GM12878 (cell line): Measurements from ENCODE around the gene SMU1. TPM values are rescaled to one million over a fixed set of nuclear protein-coding genes. Genes with fewer than 3 reads are reported as not detected.

ENCODE experiments used
- ATAC-seq: fragments of 200-7000 bp; cut with Tn5 transposase; 3 replicates; pipeline ENCODE4 v1.9.1; 2020; ENCODE audit warnings: mild to moderate bottlenecking, moderate library complexity
- BruUV-seq: library from RNA; stranded (reverse); fragments of 400-500 nt; replicated peaks from 2 replicates; lab custom pipeline; 2021; lab: Mats Ljungman, UMichigan
- CTCF ChIA-PET: fragments of 300-600 bp; sonication (Branson Sonifier 250); formaldehyde crosslinking; extraction: SDS; loops from one replicate; lab custom pipeline; 2021; ENCODE audit warnings: inconsistent platforms; lab: Yijun Ruan, JAX
- POLR2A ChIA-PET: fragments of 350-600 bp; formaldehyde crosslinking; extraction: SDS; loops from one replicate; lab custom pipeline; 2021; ENCODE audit warnings: inconsistent platforms; lab: Charles Lee
- RAD21 ChIA-PET: fragments of 300-600 bp; sonication (Branson Sonifier 250); formaldehyde crosslinking; loops from one replicate; lab custom pipeline; 2023; ENCODE audit warnings: antibody characterized with exemption; ENCODE audit not compliant: unreplicated experiment; lab: Charles Lee
- SMC1A ChIA-PET: fragments of 300-600 bp; sonication (Branson Sonifier 250); formaldehyde crosslinking; loops from one replicate; lab custom pipeline; 2023; ENCODE audit not compliant: unreplicated experiment, uncharacterized antibody; lab: Charles Lee
- DNase-seq: peaks from one replicate; pipeline ENCODE4 v3.0.0-alpha.2; 2011; ENCODE audit warnings: low read depth, low spot score
- FAIRE-seq: peaks from 3 replicates; lab custom pipeline; 2011; peaks lifted over from hg19 to GRCh38; lab: Jason Lieb, UNC
- H2AFZ ChIP-seq: 2 replicates; pipeline ENCODE4 v1.6.0; 2011; ENCODE audit warnings: low read depth, low read length, control low read depth; ENCODE audit not compliant: control insufficient read depth
- H3K27ac ChIP-seq: 2 replicates; pipeline ENCODE4 v1.5.1; 2011; ENCODE audit warnings: control low read depth; ENCODE audit not compliant: control insufficient read depth, insufficient read depth
- H3K27me3 ChIP-seq, 2 experiments: replicated peaks in 1 of 2; 2 replicates each; pipeline versions ENCODE4 v1.6.0 to v1.6.1; 2011; ENCODE audit warnings: low read length in 1 of 2; ENCODE audit not compliant: control insufficient read depth in 2 of 2, insufficient read depth in 2 of 2
- H3K36me3 ChIP-seq, 2 experiments: 2 replicates each; pipeline ENCODE4 v1.5.1; 2011; ENCODE audit warnings: low read length in 1 of 2; ENCODE audit not compliant: control insufficient read depth in 2 of 2, insufficient read depth in 2 of 2
- H3K4me1 ChIP-seq: 2 replicates; pipeline ENCODE4 v1.6.1; 2011; ENCODE audit warnings: mild to moderate bottlenecking, low read length, moderate library complexity, mixed read lengths; ENCODE audit not compliant: control insufficient read depth, insufficient read depth
- H3K4me2 ChIP-seq: 2 replicates; pipeline ENCODE4 v1.6.0; 2011; ENCODE audit warnings: control low read depth; ENCODE audit not compliant: control insufficient read depth, insufficient read depth
- H3K4me3 ChIP-seq: fragments of 200-600 bp; sonication (generic); 2 replicates; pipeline ENCODE4 v1.5.1; 2016
- H3K79me2 ChIP-seq: 2 replicates; pipeline ENCODE4 v1.6.0; 2011; ENCODE audit warnings: low read length; ENCODE audit not compliant: control insufficient read depth, insufficient read depth
- H3K9ac ChIP-seq: 2 replicates; pipeline ENCODE4 v1.8.0; 2011; ENCODE audit warnings: low read length, control low read depth, mixed read lengths; ENCODE audit not compliant: control insufficient read depth, insufficient read depth
- H3K9me3 ChIP-seq: replicated peaks from 3 replicates; pipeline ENCODE4 v1.5.1; 2011; ENCODE audit warnings: mild to moderate bottlenecking, low read length; ENCODE audit not compliant: control insufficient read depth, insufficient read depth
- H4K20me1 ChIP-seq: 2 replicates; pipeline ENCODE4 v1.6.0; 2011; ENCODE audit not compliant: control insufficient read depth, insufficient read depth
- ASH2L ChIP-seq: fragments of 300-600, 200-600 bp; sonication (generic); IDR thresholded peaks from 2 replicates; pipeline ENCODE4 v1.6.1; 2017; ENCODE audit warnings: low read depth, mild to moderate bottlenecking, borderline replicate concordance
- HDAC6 ChIP-seq: fragments of 200-600 bp; sonication (generic); IDR thresholded peaks from one replicate; pipeline ENCODE4 v1.8.0; 2017; ENCODE audit warnings: antibody characterized with exemption; ENCODE audit not compliant: unreplicated experiment
- KAT2A ChIP-seq: conservative IDR thresholded peaks from 2 replicates; pipeline ENCODE4 v1.6.1; 2011; ENCODE audit warnings: low read depth, low read length; ENCODE audit not compliant: control insufficient read depth
- NR2C2 ChIP-seq: IDR thresholded peaks from 2 replicates; pipeline ENCODE4 v1.6.1; 2011; ENCODE audit warnings: borderline replicate concordance, low read depth; ENCODE audit not compliant: control insufficient read depth, insufficient read length
- POLR2AphosphoS5 ChIP-seq: IDR thresholded peaks from 2 replicates; pipeline ENCODE4 v1.6.1; 2011; ENCODE audit warnings: mild to moderate bottlenecking, low read length, inconsistent platforms
- SIX5 ChIP-seq: IDR thresholded peaks from 2 replicates; pipeline ENCODE4 v1.6.1; 2011; ENCODE audit warnings: mild to moderate bottlenecking, low read depth, low read length, moderate library complexity; ENCODE audit not compliant: severe bottlenecking
- TCF3 ChIP-seq: IDR thresholded peaks from 2 replicates; pipeline ENCODE4 v1.6.1; 2012; ENCODE audit warnings: low read depth, mild to moderate bottlenecking, low read length, borderline replicate concordance; ENCODE audit not compliant: insufficient read depth
- ZBTB11 ChIP-seq: fragments of 450-650 bp; formaldehyde crosslinking; IDR thresholded peaks from 2 replicates; pipeline ENCODE4 v1.5.0; 2022; ENCODE audit warnings: mild to moderate bottlenecking, missing genetic modification characterization
- WGBS: methylation state at CpG from one replicate; pipeline ENCODE4 v1.1.6; 2016; ENCODE audit warnings: low lambda C conversion rate; ENCODE audit not compliant: insufficient replicate concordance, insufficient coverage; ENCODE audit errors: missing lambda C conversion rate; 5-methylcytosine and 5-hydroxymethylcytosine counted together
- in situ Hi-C: fragments of 300-500 bp; cut with MboI; formaldehyde crosslinking; loops from 9 replicates; pipeline ENCODE4 v1.14.3; 2018; ENCODE audit warnings: mixed read lengths
- intact Hi-C: fragments of 100-400 bp; cut with micrococcal nuclease; formaldehyde crosslinking; loops from one replicate; pipeline ENCODE4 v1.14.2; 2022; ENCODE audit not compliant: unreplicated experiment
- polyA plus RNA-seq, 11 experiments: library from polyadenylated mRNA; depleted of rRNA in 4 of 11; unstranded in 6 of 11; stranded (reverse) in 5 of 11; fragments of >200 nt; fragmentation: Nextera tagmentation in 4 of 11; fragmentation: Illumina TruSeq in 1 of 11; extraction: Ambion mirVana in 4 of 11; extraction: Trizol in 1 of 11; gene quantifications; 1 replicate in 1 of 11; 2 replicates in 10 of 11; pipeline versions ENCODE4 v1.2.1 to v1.2.3, GENCODE V29; 2011 to 2016; ENCODE audit warnings: inconsistent platforms in 2 of 11, missing spikeins in 2 of 11, low read depth in 1 of 11
- total RNA-seq, 4 experiments: library from RNA; depleted of rRNA in 3 of 4; stranded (reverse); fragments of >200 nt in 3 of 4; fragmentation: Illumina TruSeq in 1 of 4; extraction: Trizol in 1 of 4; gene quantifications; 2 replicates each; pipeline versions ENCODE4 v1.2.1 to v1.2.3, GENCODE V29; 2013 to 2021

The SMU1 gene
- total and polyA plus RNA-seq, 10 of the 15 experiments (the other 5 are each of a cell fraction or from before 2014, with no cell fraction given): 18.5 to 34.6 (median 20.9) TPM

- in situ Hi-C loops: no loop called here
- SMC1A ChIA-PET: interaction anchor here (0.7 to 3.1 kb wide), 10 partner anchors 8 to 101 kb away, joined by 3 to 19 read pairs (median 5); no protein-coding TSS in a partner anchor
Observed at GRCh38 chr9:33125461-33125860, 49.0 kb upstream of the SMU1 start.

More at GRCh38 chr9:33125461-33125860, 49.0 kb upstream of the SMU1 start:
- H3K9me3 ChIP-seq: no peaks in the 10 kb centered on the region
- H3K79me2 ChIP-seq: peaks cover 42% of the 10 kb centered on the region
- intact Hi-C loops: loop anchor here (2.0 to 5.0 kb wide), 2 partner anchors 37 to 99 kb away; no protein-coding TSS in a partner anchor
- H3K27me3 ChIP-seq: no peaks in the 10 kb centered on the region
- peaks cover 21 to 28% of the 10 kb centered on the region in 2 experiments for H3K36me3 ChIP-seq
- no peak overlapping the region for H3K9ac ChIP-seq
- no TSS peak for BruUV-seq
- ChIA-PET RAD21 (interaction anchor here (0.8 to 2.3 kb wide), 9 partner anchors 16 to 101 kb away, joined by 3 to 10 read pairs (median 3); no protein-coding TSS in a partner anchor), POLR2A (interaction anchor here (0.9 to 2.2 kb wide), 4 partner anchors 17 to 45 kb away, joined by 3 to 8 read pairs (median 4); no protein-coding TSS in a partner anchor), CTCF (interaction anchor here (1.2 to 3.0 kb wide), 6 partner anchors 35 to 101 kb away, joined by 4 to 21 read pairs (median 10); partner anchors contain the start of gene B4GALT1)
- H3K27ac ChIP-seq: peak overlapping the region; percentile 67; the same call in 1 of the 2 replicates
- H3K4me3 ChIP-seq: no peak overlapping the region
- H2AFZ ChIP-seq: no peak overlapping the region
- FAIRE-seq (no peak), ATAC-seq (no peak), DNase-seq (no peak)
- H4K20me1 ChIP-seq: peaks cover 2% of the 10 kb centered on the region; the same call in 1 of the 2 replicates
- WGBS: 65% methylated on average over 3 of the region's 3 CpGs
- peaks cover 36% of the 10 kb centered on the region for H3K4me1 ChIP-seq
- 0 out of 2 replicates have a peak overlapping the region, but pooled peaks have one; percentile 5 for H3K4me2 ChIP-seq
- TF ChIP-seq ASH2L (no peak), KAT2A (no peak), SIX5 (no peak), NR2C2 (no peak), POLR2AphosphoS5 (peak; percentile 42; the same call in 1 of the 2 replicates), TCF3 (no peak), ZBTB11 (CRISPR knock-in tag) (no peak), HDAC6 (no peak)
